ENCODE results near the gene NR1H3. TPM values are rescaled to one million over a fixed set of nuclear protein-coding genes. Genes with fewer than 3 reads are reported as not detected.

NR1H3 gene
- total and polyA plus RNA-seq, 10 of the 15 experiments (the other 5 are each of a cell fraction or from before 2014, with no cell fraction given), result 2.6 to 8.9 (median 4.5) TPM

- ChIA-PET SMC1A (ENCODE audit: uncharacterized antibody, unreplicated experiment) (interaction anchor here (0.7 kb wide), 1 partner anchor 60 kb away, joined by 4 read pairs; the partner anchor contains the start of gene ACP2), CTCF (interaction anchor here (1.0 kb wide), 1 partner anchor 66 kb away, joined by 4 read pairs; no protein-coding TSS in a partner anchor), POLR2A (no interaction called here), RAD21 (ENCODE audit: unreplicated experiment) (interaction anchor here (0.5 kb wide), 1 partner anchor 671 kb away, joined by 3 read pairs; no protein-coding TSS in a partner anchor)
- FAIRE-seq (no peak), DNase-seq (ENCODE audit: low read depth, low spot score) (no peak), ATAC-seq (no peak)
- intact Hi-C loops (cut with micrococcal nuclease; ENCODE audit: unreplicated experiment), result no loop called here
- in situ Hi-C loops (cut with MboI), result no loop called here
- H3K4me3 ChIP-seq, result no peak overlapping the region
- WGBS (ENCODE audit: insufficient coverage, insufficient replicate concordance, low lambda C conversion rate, missing lambda C conversion rate), result 98% methylated on average over 6 of the region's 6 CpGs
- H3K9me3 ChIP-seq (replicated peaks; ENCODE audit: control insufficient read depth, insufficient read depth, low read length), result no peaks in the 10 kb centered on the region; the same call in 2 of the 3 replicates
- H3K27ac ChIP-seq (ENCODE audit: control insufficient read depth, insufficient read depth), result no peak overlapping the region
- H3K9ac ChIP-seq (ENCODE audit: control insufficient read depth, insufficient read depth, low read length), result no peak overlapping the region
- no peaks in the 10 kb centered on the region for H3K79me2 ChIP-seq (ENCODE audit: control insufficient read depth, insufficient read depth, low read length)
- TF ChIP-seq JUNB (IDR thresholded peaks at IDR 0.05) (no peak), YY1 (IDR thresholded peaks at IDR 0.05; ENCODE audit: low read depth, low read length) (no peak), BCL11A (IDR thresholded peaks at IDR 0.05; ENCODE audit: low read depth, low read length) (no peak), RAD21 (IDR thresholded peaks at IDR 0.05; ENCODE audit: insufficient read depth, low read depth, low read length) (no peak), SUPT20H (IDR thresholded peaks at IDR 0.05; ENCODE audit: borderline replicate concordance, control insufficient read depth, low read depth, low read length) (no peak), ZNF622 (IDR thresholded peaks at IDR 0.05) (no peak), MYB (IDR thresholded peaks at IDR 0.05; ENCODE audit: borderline replicate concordance, low read depth, low read length) (no peak), ZNF274 (IDR thresholded peaks at IDR 0.05; ENCODE audit: insufficient read depth, insufficient read length) (no peak), MEF2A (IDR thresholded peaks at IDR 0.05; ENCODE audit: insufficient read depth, low read depth, low read length) (no peak), BHLHE40 (IDR thresholded peaks at IDR 0.05; ENCODE audit: borderline replicate concordance in 1 of 2, low read depth in 2 of 2, low read length in 1 of 2) (no peak), ZNF207 (IDR thresholded peaks at IDR 0.05; ENCODE audit: borderline replicate concordance) (no peak), BMI1 (IDR thresholded peaks at IDR 0.05; ENCODE audit: borderline replicate concordance) (no peak), PKNOX1 (IDR thresholded peaks at IDR 0.05) (no peak)
- no peak overlapping the region for H2AFZ ChIP-seq (ENCODE audit: control insufficient read depth, low read depth, low read length)
- BruUV-seq (replicated peaks), result no TSS peak
- H3K27me3 ChIP-seq (replicated peaks in 1 of 2; ENCODE audit: control insufficient read depth in 2 of 2, insufficient read depth in 2 of 2, low read length in 1 of 2), result no peaks in the 10 kb centered on the region
- H3K4me1 ChIP-seq (ENCODE audit: control insufficient read depth, insufficient read depth, low read length), result no peaks in the 10 kb centered on the region
- H4K20me1 ChIP-seq (ENCODE audit: control insufficient read depth, insufficient read depth), result no peaks in the 10 kb centered on the region
- no peak overlapping the region for H3K4me2 ChIP-seq (ENCODE audit: control insufficient read depth, insufficient read depth)
- H3K36me3 ChIP-seq (ENCODE audit: control insufficient read depth in 2 of 2, insufficient read depth in 2 of 2, low read length in 1 of 2), result peaks cover 22 to 31% of the 10 kb centered on the region in 2 experiments; a peak in 3 of 4 replicates
These were observed 50.4 kb downstream of the NR1H3 start for GRCh38 chr11:47308050-47308823.

Measured in GM12878 (cell line).